Neural cell (in vitro differentiated cells): ENCODE results near the gene N4BP2. TPM values are rescaled to one million over a fixed set of nuclear protein-coding genes. Genes with fewer than 3 reads are reported as not detected.

Experiments
- H2AFZ ChIP-seq: fragments of 200-600, 300-800 bp; sonication (generic), shearing (Covaris generic); 2 replicates; pipeline ENCODE4 v1.6.0; 2014; ENCODE audit warnings: low read depth, mild to moderate bottlenecking, antibody characterized with exemption, low read length, moderate library complexity
- H3F3A ChIP-seq: fragments of 200-600 bp; shearing (Covaris generic); 2 replicates; pipeline ENCODE4 v1.6.1; 2016; ENCODE audit warnings: mild to moderate bottlenecking, moderate library complexity, mixed read lengths, antibody characterized with exemption, low read length; ENCODE audit not compliant: insufficient read depth, poor library complexity, severe bottlenecking
- H3K27ac ChIP-seq: fragments of 200-600, 300-800 bp; sonication (generic), shearing (Covaris generic); 2 replicates; pipeline ENCODE4 v1.5.1; 2014; ENCODE audit warnings: mild to moderate bottlenecking, low read length, moderate library complexity
- H3K27me3 ChIP-seq: fragments of 300-800, 200-600 bp; sonication (generic), shearing (Covaris generic); 2 replicates; pipeline ENCODE4 v1.6.0; 2014; ENCODE audit warnings: mild to moderate bottlenecking, low read depth, low read length, moderate library complexity; ENCODE audit not compliant: insufficient read depth
- H3K36me3 ChIP-seq: fragments of 300-800, 200-600 bp; sonication (generic), shearing (Covaris generic); 2 replicates; pipeline ENCODE4 v1.5.1; 2014; ENCODE audit warnings: mild to moderate bottlenecking, antibody characterized with exemption, low read length, moderate library complexity; ENCODE audit not compliant: insufficient read depth
- H3K4me2 ChIP-seq: fragments of 300-800, 200-600 bp; sonication (generic), shearing (Covaris generic); 2 replicates; pipeline ENCODE4 v1.6.0; 2014; ENCODE audit warnings: mild to moderate bottlenecking, low read length
- H3K4me3 ChIP-seq: fragments of 300-800, 200-600 bp; sonication (generic), shearing (Covaris generic); 2 replicates; pipeline ENCODE4 v1.5.1; 2014; ENCODE audit warnings: mild to moderate bottlenecking, low read length, moderate library complexity
- H3K79me2 ChIP-seq: fragments of 200-600 bp; shearing (Covaris generic); replicated peaks from 2 replicates; pipeline ENCODE4 v1.6.0; 2014; ENCODE audit warnings: mild to moderate bottlenecking, low read length, moderate library complexity; ENCODE audit not compliant: insufficient read depth
- H3K9ac ChIP-seq: fragments of 300-800, 200-600 bp; sonication (generic), shearing (Covaris generic); 2 replicates; pipeline ENCODE4 v1.6.1; 2016; ENCODE audit warnings: mild to moderate bottlenecking, low read length, mixed read lengths
- H3K9me2 ChIP-seq: fragments of 200-600 bp; shearing (Covaris generic); 2 replicates; pipeline ENCODE4 v1.6.1; 2016; ENCODE audit warnings: mild to moderate bottlenecking, low read length, mixed read lengths; ENCODE audit not compliant: insufficient read depth
- H3K9me3 ChIP-seq: fragments of 200-600, 300-800 bp; sonication (generic), shearing (Covaris generic); 2 replicates; pipeline ENCODE4 v1.6.1; 2016; ENCODE audit warnings: mild to moderate bottlenecking, mixed run types, low read length, moderate library complexity, mixed read lengths
- H4K20me1 ChIP-seq: fragments of 200-600 bp; shearing (Covaris generic); 2 replicates; pipeline ENCODE4 v1.6.1; 2016; ENCODE audit warnings: mild to moderate bottlenecking, mixed run types; ENCODE audit not compliant: insufficient read depth
- EP300 ChIP-seq: fragments of 450-650 bp; conservative IDR thresholded peaks from 2 replicates; pipeline ENCODE4 v1.6.1; 2014; ENCODE audit warnings: antibody characterized with exemption, mild to moderate bottlenecking, moderate library complexity; ENCODE audit not compliant: poor library complexity, severe bottlenecking
- EZH2 ChIP-seq: fragments of 200-600, 300-800 bp; shearing (Covaris generic), sonication (generic); IDR thresholded peaks from 2 replicates; pipeline ENCODE4 v1.6.1; 2014; ENCODE audit warnings: antibody characterized with exemption, low read length, borderline replicate concordance, mild to moderate bottlenecking; ENCODE audit not compliant: insufficient read depth, poor library complexity, severe bottlenecking
- MXI1 ChIP-seq: fragments of 450-650 bp; conservative IDR thresholded peaks from 2 replicates; pipeline ENCODE4 v1.6.1; 2014; ENCODE audit warnings: antibody characterized with exemption, mild to moderate bottlenecking; ENCODE audit not compliant: poor library complexity, severe bottlenecking
- POLR2AphosphoS5 ChIP-seq: IDR thresholded peaks from 2 replicates; pipeline ENCODE4 v1.6.1; 2012
- RAD21 ChIP-seq: fragments of 450-650 bp; conservative IDR thresholded peaks from 2 replicates; pipeline ENCODE4 v1.6.1; 2014; ENCODE audit warnings: antibody characterized with exemption, mild to moderate bottlenecking, moderate library complexity
- SMC3 ChIP-seq: fragments of 450-650 bp; conservative IDR thresholded peaks from 2 replicates; pipeline ENCODE4 v1.6.1; 2014; ENCODE audit warnings: antibody characterized with exemption, mild to moderate bottlenecking, moderate library complexity; ENCODE audit not compliant: poor library complexity
- TAF1 ChIP-seq: IDR thresholded peaks from 2 replicates; pipeline ENCODE4 v1.6.1; 2012; ENCODE audit warnings: low read depth
- polyA plus RNA-seq: library from polyadenylated mRNA; depleted of rRNA; stranded (reverse); fragments of >200 nt; gene quantifications from 2 replicates; pipeline ENCODE4 v1.2.3, GENCODE V29; 2014
- TF ChIP-seq, protein P1 (sequence below): IDR thresholded peaks from 2 replicates; pipeline ENCODE4 v1.6.1; 2012; ENCODE audit warnings: borderline replicate concordance
- TF ChIP-seq, protein P2 (sequence below): fragments of 450-650 bp; IDR thresholded peaks from 2 replicates; pipeline ENCODE4 v1.5.1; 2014; ENCODE audit warnings: antibody characterized with exemption, mild to moderate bottlenecking, moderate library complexity; ENCODE audit not compliant: poor library complexity, severe bottlenecking

The N4BP2 gene
- polyA plus RNA-seq, 1 donor from 2014 or later: 28.1 TPM

DNA sequence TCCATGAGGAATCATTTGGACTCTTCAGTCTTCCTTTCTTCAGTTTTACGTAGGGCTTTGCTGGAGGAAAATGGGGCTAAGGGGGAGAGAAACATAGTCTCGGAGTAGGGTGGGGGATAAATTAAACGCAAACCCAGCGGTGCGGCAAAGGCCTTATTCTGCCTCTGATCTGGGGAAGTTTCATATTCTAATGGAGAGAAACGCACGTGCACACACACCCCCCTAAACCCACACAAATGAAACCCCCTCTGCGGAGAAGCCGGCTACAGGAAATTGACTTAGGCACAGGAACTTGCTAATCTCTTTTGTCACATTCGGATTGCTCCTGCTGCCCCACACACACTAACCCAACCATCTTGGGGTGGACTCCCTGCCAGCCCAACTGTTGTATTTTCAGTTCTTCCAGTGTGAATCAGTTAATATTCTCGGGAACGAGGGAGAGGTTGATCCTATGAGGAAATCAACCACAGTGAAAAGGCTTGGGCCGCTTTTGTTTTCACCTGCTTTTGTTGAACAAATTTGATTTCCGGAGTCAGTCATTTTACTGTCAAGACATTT, 140.2 kb downstream of the N4BP2 start, which contains the start of gene RHOH:
Gene RHOH (plus strand): TSS at position 308 of the 558 bp plus-strand sequence. CDS start 46,356 bp downstream, outside the sequence.
- TF ChIP-seq SMC3 (no peak), EP300 (no peak), POLR2AphosphoS5 (no peak), RAD21 (no peak), TAF1 (no peak), MXI1 (no peak), EZH2 (no peak)
- TF ChIP-seq, protein P1, sequence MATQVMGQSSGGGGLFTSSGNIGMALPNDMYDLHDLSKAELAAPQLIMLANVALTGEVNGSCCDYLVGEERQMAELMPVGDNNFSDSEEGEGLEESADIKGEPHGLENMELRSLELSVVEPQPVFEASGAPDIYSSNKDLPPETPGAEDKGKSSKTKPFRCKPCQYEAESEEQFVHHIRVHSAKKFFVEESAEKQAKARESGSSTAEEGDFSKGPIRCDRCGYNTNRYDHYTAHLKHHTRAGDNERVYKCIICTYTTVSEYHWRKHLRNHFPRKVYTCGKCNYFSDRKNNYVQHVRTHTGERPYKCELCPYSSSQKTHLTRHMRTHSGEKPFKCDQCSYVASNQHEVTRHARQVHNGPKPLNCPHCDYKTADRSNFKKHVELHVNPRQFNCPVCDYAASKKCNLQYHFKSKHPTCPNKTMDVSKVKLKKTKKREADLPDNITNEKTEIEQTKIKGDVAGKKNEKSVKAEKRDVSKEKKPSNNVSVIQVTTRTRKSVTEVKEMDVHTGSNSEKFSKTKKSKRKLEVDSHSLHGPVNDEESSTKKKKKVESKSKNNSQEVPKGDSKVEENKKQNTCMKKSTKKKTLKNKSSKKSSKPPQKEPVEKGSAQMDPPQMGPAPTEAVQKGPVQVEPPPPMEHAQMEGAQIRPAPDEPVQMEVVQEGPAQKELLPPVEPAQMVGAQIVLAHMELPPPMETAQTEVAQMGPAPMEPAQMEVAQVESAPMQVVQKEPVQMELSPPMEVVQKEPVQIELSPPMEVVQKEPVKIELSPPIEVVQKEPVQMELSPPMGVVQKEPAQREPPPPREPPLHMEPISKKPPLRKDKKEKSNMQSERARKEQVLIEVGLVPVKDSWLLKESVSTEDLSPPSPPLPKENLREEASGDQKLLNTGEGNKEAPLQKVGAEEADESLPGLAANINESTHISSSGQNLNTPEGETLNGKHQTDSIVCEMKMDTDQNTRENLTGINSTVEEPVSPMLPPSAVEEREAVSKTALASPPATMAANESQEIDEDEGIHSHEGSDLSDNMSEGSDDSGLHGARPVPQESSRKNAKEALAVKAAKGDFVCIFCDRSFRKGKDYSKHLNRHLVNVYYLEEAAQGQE: no peak
- TF ChIP-seq, protein P2, sequence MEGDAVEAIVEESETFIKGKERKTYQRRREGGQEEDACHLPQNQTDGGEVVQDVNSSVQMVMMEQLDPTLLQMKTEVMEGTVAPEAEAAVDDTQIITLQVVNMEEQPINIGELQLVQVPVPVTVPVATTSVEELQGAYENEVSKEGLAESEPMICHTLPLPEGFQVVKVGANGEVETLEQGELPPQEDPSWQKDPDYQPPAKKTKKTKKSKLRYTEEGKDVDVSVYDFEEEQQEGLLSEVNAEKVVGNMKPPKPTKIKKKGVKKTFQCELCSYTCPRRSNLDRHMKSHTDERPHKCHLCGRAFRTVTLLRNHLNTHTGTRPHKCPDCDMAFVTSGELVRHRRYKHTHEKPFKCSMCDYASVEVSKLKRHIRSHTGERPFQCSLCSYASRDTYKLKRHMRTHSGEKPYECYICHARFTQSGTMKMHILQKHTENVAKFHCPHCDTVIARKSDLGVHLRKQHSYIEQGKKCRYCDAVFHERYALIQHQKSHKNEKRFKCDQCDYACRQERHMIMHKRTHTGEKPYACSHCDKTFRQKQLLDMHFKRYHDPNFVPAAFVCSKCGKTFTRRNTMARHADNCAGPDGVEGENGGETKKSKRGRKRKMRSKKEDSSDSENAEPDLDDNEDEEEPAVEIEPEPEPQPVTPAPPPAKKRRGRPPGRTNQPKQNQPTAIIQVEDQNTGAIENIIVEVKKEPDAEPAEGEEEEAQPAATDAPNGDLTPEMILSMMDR: no peak
- no peaks in the 10 kb centered on the region for H3K9me2 ChIP-seq
- no peak within 1 kb of the TSS for H3K9ac ChIP-seq
- no peaks in the 10 kb centered on the region for H3K9me3 ChIP-seq
- no peak within 1 kb of the TSS for H3K4me2 ChIP-seq
- no peaks in the 10 kb centered on the region for H4K20me1 ChIP-seq
- H3K27me3 ChIP-seq: no peaks in the 10 kb centered on the region
- H3K4me3 ChIP-seq: no peak within 1 kb of the TSS
- H2AFZ ChIP-seq: no peak within 1 kb of the TSS
- no peaks in the 10 kb centered on the region for H3K79me2 ChIP-seq
- H3K27ac ChIP-seq: no peak within 1 kb of the TSS
- no peaks in the 10 kb centered on the region for H3F3A ChIP-seq
- H3K36me3 ChIP-seq: no peaks in the 10 kb centered on the region

DNA sequence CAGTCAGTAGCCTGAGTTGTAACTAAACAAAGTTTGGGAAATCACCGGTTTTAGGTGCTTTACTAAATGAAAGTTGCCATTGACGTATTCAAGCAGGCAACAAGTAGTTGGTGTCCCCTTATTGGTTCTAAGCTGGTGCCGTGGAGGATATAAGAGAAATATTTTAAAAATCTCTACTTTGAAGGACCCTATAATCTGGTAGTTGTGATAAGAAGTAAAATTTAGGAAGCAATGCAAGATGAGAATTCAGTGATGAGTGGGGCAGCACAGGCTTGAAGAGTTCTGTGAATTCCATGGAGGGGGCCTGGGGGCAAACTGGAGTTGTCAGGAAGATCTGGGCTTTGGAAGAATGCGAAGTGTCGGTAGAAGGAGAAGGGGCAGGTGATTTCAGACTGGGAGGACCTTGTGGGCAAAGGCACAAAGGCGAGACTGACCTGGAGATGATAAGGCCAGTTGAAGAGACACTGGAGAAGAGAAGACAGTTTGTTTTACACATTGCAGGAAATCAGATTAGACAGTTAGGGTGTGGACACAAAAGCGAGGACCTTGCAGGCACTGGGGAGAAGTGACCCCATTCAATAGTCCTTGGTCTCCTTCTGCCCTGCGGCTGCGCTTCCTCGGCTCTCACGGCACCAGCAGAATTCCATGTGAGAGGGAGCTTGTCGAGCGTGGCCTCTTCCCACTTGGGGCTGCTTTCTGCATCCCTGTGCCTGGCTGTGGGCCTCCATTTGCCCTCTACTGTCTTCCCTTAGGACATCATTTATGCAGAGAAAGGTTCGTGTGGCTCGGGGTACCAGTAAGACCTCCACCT, 141.4 kb downstream of the N4BP2 start:
- TF ChIP-seq EP300 (no peak), POLR2AphosphoS5 (no peak), RAD21 (no peak), MXI1 (no peak), EZH2 (no peak), TAF1 (no peak), SMC3 (no peak)
- TF ChIP-seq, protein P2: no peak
- TF ChIP-seq, protein P1: no peak

More for the DNA sequence above, 141.4 kb downstream of the N4BP2 start:
- Histone ChIP-seq H4K20me1 (no peaks in the 10 kb centered on the region), H3K9me2 (no peaks in the 10 kb centered on the region), H3K4me3 (no peak overlapping the region), H3K9me3 (no peaks in the 10 kb centered on the region), H3K27ac (no peak overlapping the region), H3K4me2 (no peak overlapping the region), H3K9ac (no peak overlapping the region), H3K36me3 (no peaks in the 10 kb centered on the region), H2AFZ (no peak overlapping the region), H3F3A (no peaks in the 10 kb centered on the region), H3K27me3 (no peaks in the 10 kb centered on the region), H3K79me2 (no peaks in the 10 kb centered on the region)
